ENCODE data around the gene CDC27.

- TF ChIP-seq CTCF (IDR thresholded peaks at IDR 0.05; ENCODE audit: low read depth, low read length, poor library complexity, severe bottlenecking) (no peak), EZH2phosphoT487 (IDR thresholded peaks at IDR 0.05; ENCODE audit: borderline replicate concordance, low read length) (no peak)
These were observed 112.9 kb downstream of the CDC27 start for GRCh38 chr17:47076171-47076570.
